Activated B cell treated with CpG ODN at 0.5 μM for 24 hours (primary cell): ENCODE measurements around the gene AUTS2. TPM values are rescaled to one million over a fixed set of nuclear protein-coding genes. Genes with fewer than 3 reads are reported as not detected.

Experiments
- ATAC-seq: fragments of 200-7000 bp; cut with Tn5 transposase; one replicate; pipeline ENCODE4 v1.10.0; 2021; ENCODE audit warnings: low read depth, mild to moderate bottlenecking, moderate library complexity
- CTCF ChIA-PET: fragments of 350-600 bp; sonication (Branson Sonifier 250); formaldehyde crosslinking; loops from one replicate; lab custom pipeline; 2021; ENCODE audit warnings: antibody characterized with exemption; lab: Charles Lee
- POLR2A ChIA-PET: fragments of 350-600 bp; sonication (Branson Sonifier 250); formaldehyde crosslinking; loops from one replicate; lab custom pipeline; 2021; ENCODE audit warnings: antibody characterized with exemption; lab: Charles Lee
- DNase-seq: peaks from one replicate; pipeline ENCODE4 v3.0.0; 2022
- H3K27ac Mint-ChIP-seq: one replicate; pipeline ENCODE4 v1.8.0; 2020; ENCODE audit warnings: mixed read lengths
- H3K27me3 Mint-ChIP-seq: one replicate; pipeline ENCODE4 v1.8.0; 2021; ENCODE audit warnings: mixed read lengths
- H3K36me3 Mint-ChIP-seq: one replicate; pipeline ENCODE4 v1.8.0; 2021; ENCODE audit warnings: low read depth, mixed read lengths
- H3K4me1 Mint-ChIP-seq: one replicate; pipeline ENCODE4 v1.8.0; 2021; ENCODE audit warnings: mixed read lengths
- H3K4me3 Mint-ChIP-seq: one replicate; pipeline ENCODE4 v1.8.0; 2020; ENCODE audit warnings: mild to moderate bottlenecking, mixed read lengths
- H3K9me3 Mint-ChIP-seq: one replicate; pipeline ENCODE4 v1.8.0; 2020; ENCODE audit warnings: mixed read lengths
- intact Hi-C: fragments of 100-400 bp; cut with micrococcal nuclease; formaldehyde crosslinking; loops from one replicate; pipeline ENCODE4 v1.15.1; 2024
- total RNA-seq: library from RNA; stranded (reverse); gene quantifications from 2 replicates; pipeline ENCODE4 v1.2.3, GENCODE V29; 2022
- TF ChIP-seq, protein P1 (sequence below): fragments of 200-600 bp; IDR thresholded peaks from one replicate; pipeline ENCODE4 v1.8.0; 2022; ENCODE audit warnings: antibody characterized with exemption, mild to moderate bottlenecking

Gene AUTS2
- total RNA-seq, 1 donor from 2014 or later, result 15.9 TPM

DNA sequence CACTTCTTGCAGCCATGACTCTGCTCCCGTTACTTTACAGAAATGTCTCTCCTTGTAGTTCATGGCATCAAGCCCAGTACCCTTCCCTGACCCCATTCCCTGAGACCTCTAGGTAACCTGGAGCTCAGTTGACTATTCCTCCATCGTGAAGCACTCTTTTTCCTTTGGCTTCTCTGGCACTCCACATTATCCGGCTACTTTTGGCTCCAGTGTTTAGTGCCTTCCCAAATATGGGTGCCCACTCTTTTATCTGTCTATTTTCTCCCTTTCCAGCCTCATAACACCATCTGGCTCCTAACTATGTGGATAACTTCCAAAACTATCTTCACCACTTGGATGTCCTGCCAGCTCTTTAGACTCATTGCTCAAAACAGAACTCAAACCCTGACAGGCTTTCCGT lies 788.9 kb downstream of the AUTS2 start:
- TF ChIP-seq, protein P1, sequence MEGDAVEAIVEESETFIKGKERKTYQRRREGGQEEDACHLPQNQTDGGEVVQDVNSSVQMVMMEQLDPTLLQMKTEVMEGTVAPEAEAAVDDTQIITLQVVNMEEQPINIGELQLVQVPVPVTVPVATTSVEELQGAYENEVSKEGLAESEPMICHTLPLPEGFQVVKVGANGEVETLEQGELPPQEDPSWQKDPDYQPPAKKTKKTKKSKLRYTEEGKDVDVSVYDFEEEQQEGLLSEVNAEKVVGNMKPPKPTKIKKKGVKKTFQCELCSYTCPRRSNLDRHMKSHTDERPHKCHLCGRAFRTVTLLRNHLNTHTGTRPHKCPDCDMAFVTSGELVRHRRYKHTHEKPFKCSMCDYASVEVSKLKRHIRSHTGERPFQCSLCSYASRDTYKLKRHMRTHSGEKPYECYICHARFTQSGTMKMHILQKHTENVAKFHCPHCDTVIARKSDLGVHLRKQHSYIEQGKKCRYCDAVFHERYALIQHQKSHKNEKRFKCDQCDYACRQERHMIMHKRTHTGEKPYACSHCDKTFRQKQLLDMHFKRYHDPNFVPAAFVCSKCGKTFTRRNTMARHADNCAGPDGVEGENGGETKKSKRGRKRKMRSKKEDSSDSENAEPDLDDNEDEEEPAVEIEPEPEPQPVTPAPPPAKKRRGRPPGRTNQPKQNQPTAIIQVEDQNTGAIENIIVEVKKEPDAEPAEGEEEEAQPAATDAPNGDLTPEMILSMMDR, result no peak
- Mint-ChIP-seq H3K4me1 (no peaks in the 10 kb centered on the region), H3K36me3 (peaks cover 4% of the 10 kb centered on the region), H3K9me3 (no peaks in the 10 kb centered on the region), H3K27me3 (no peaks in the 10 kb centered on the region), H3K4me3 (no peak overlapping the region), H3K27ac (no peak overlapping the region)
- intact Hi-C loops, result no loop called here
- CTCF ChIA-PET, result no interaction called here
- POLR2A ChIA-PET, result no interaction called here
- DNase-seq (no peak), ATAC-seq (no peak)

DNA sequence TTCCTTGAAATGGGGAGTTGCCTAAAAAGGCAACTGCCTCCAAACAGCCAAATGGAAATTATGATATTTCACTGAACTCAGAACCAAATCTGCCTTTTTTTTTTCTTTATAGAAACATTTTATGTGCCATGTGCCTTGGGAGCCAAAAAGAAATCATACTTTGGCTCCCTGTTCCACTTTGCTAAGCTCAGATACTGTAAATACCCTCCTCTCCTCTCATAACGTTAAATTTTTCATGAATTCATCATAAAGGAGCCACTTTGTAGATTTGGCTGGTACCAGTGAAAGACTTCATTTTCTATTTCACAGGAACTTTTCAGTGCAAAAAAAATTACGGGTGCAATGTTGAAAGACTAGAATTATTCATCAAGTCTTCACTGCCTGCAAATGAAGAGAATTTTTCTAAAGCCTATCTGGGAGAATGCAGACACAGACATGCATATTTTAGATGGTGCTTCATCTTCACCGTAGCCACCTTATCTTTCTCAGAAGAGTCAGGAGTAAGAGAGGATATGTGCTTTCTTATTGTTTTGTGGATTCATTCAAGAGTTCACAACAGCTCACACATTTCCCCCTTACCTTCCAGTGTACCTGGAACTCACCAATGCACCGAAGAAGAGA lies 791.4 kb downstream of the AUTS2 start:
- CTCF ChIA-PET, result no interaction called here
- no peak for ATAC-seq

DNA sequence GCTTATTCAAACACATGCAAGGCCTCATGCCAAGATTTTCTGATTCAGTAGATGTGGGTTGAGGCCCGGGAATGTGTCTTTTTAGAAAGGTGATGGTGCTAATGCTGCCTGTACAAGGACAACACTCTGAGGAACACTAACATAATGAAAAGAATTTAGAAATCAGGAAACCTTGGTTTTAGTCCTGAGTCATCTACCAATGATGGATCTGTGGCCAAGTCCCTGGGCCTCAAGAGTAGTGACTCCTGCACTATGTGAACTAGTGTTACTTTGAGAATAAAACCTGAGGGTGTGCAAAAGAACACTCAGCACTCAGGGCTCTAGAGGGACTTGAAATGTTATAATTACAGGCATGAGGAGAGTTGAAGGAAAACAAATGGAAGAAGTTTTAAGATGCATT lies 792.0 kb downstream of the AUTS2 start:
- CTCF ChIA-PET, result no interaction called here
- DNase-seq, result no peak
- Mint-ChIP-seq H3K27ac (no peak overlapping the region), H3K4me1 (no peaks in the 10 kb centered on the region), H3K27me3 (no peaks in the 10 kb centered on the region), H3K36me3 (peaks cover 4% of the 10 kb centered on the region), H3K9me3 (no peaks in the 10 kb centered on the region), H3K4me3 (no peak overlapping the region)
- POLR2A ChIA-PET, result no interaction called here
- TF ChIP-seq, protein P1, result no peak
- intact Hi-C loops, result no loop called here
- no peak for ATAC-seq

More for the DNA sequence above, 791.4 kb downstream of the AUTS2 start:
- POLR2A ChIA-PET, result no interaction called here
- no peaks in the 10 kb centered on the region for H3K27me3 Mint-ChIP-seq
- H3K4me1 Mint-ChIP-seq, result no peaks in the 10 kb centered on the region
- no peak for DNase-seq
- no peak overlapping the region for H3K27ac Mint-ChIP-seq
- H3K36me3 Mint-ChIP-seq, result peaks cover 4% of the 10 kb centered on the region
- no peaks in the 10 kb centered on the region for H3K9me3 Mint-ChIP-seq
- intact Hi-C loops, result no loop called here
- TF ChIP-seq, protein P1, result no peak
- H3K4me3 Mint-ChIP-seq, result no peak overlapping the region

DNA sequence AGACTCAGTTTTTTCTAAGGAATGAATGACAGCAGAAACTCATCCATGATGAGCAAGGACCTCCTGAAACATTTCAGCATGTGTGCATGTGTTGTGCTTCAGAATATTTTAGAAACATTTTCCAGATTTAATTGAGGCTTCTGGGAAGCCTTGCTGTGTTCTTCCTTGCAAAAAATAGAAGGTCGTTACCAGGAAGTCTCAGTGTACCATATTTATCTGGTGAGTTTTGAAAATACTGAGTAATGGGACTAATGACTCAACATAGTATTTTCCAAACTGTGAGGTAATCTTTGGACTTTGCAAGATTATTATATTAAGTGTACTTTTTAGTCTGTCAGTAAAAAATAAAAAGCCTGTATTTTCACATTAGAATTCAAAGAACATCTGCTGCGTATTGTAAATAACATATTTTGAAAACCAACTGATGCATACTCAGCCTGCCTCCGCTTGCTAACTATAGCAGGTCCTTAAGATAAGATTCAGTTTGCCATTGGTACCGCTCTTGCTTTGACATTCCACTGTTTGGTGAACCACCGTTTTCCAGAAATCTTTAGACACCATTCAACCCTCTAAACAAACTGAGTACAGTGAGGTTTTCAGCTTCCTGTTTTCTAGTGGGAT lies 794.1 kb downstream of the AUTS2 start:
- no peaks in the 10 kb centered on the region for H3K9me3 Mint-ChIP-seq
- ChIA-PET CTCF (no interaction called here), POLR2A (no interaction called here)
- H3K4me1 Mint-ChIP-seq, result no peaks in the 10 kb centered on the region
- TF ChIP-seq, protein P1, result no peak
- no peak overlapping the region for H3K27ac Mint-ChIP-seq
- H3K27me3 Mint-ChIP-seq, result no peaks in the 10 kb centered on the region
- peaks cover 7% of the 10 kb centered on the region for H3K36me3 Mint-ChIP-seq
- intact Hi-C loops, result no loop called here
- no peak overlapping the region for H3K4me3 Mint-ChIP-seq
- DNase-seq (no peak), ATAC-seq (no peak)

DNA sequence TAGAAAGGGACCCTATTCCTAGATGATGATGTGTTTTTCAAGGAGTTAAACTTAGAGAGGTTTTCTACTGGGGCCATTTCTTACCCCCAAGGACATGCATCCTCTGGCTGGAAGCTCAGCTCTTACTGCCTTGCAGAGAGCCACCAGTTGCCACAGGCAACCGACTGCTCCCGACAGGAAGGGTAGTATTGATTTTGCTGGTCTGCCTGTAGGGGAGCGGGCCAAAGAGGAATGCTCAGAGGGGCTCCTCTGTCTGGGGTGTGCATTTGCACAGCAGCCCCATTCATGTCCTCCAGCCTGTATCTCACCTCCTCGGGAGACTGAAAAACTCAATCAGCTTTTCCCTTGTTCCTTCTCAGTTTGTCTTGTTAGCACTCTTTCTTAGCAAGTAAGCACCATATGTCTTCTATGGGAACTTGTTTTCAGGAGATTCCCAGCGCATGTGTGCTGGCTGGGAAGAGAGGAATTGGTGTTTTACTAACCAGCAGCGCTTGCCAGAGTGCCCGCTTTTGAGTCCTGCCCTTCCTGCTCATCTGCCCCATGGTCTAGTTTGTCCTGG lies 794.7 kb downstream of the AUTS2 start:
- ChIA-PET CTCF (no interaction called here), POLR2A (no interaction called here)
- DNase-seq (no peak), ATAC-seq (no peak)
- Mint-ChIP-seq H3K4me3 (no peak overlapping the region), H3K9me3 (no peaks in the 10 kb centered on the region), H3K36me3 (peaks cover 7% of the 10 kb centered on the region), H3K27ac (no peak overlapping the region), H3K27me3 (no peaks in the 10 kb centered on the region), H3K4me1 (no peaks in the 10 kb centered on the region)
- intact Hi-C loops, result no loop called here
- TF ChIP-seq, protein P1, result no peak
